Melanocyte of skin (primary cell): ENCODE data around the gene IGSF6. TPM values are rescaled to one million over a fixed set of nuclear protein-coding genes. Genes with fewer than 3 reads are reported as not detected.

Experiments
- small RNA-seq, 2 donors: library from RNA; depleted of rRNA; stranded (forward); fragments of <200 nt; gene quantifications; one replicate each; pipeline ENCODE3, GENCODE V24; 2012
- total RNA-seq, 2 donors: library from RNA; depleted of rRNA; stranded (reverse); fragments of >200 nt; gene quantifications; 2 replicates each; pipeline ENCODE4 v1.2.3, GENCODE V29; 2012

The IGSF6 gene
- under 1 TPM in 1 of 2 donors, not detected in 1; under 0.01 TPM for total RNA-seq

GRCh38 chr16:21652453-21652852 is at the start of gene IGSF6:
TSS of gene IGSF6 (minus strand) at chr16:21652608. CDS start at chr16:21652598, 10 bp downstream.

GRCh38 chr16:21663889-21664647 is 11.7 kb upstream of the IGSF6 start, which contains the start of gene OTOA:
TSS of gene OTOA (plus strand) at chr16:21663968. CDS start at chr16:21678515, 14,547 bp downstream.

GRCh38 chr16:21599122-21600030 is 53.0 kb downstream of the IGSF6 start, which contains the start of gene METTL9:
TSS of gene METTL9 (plus strand) at chr16:21599577. CDS start at chr16:21599734, 157 bp downstream.

Small RNA genes lying within 50 kb of the gene (small RNA-seq; reads per million reads assigned to genes)
- 3.1 reads per million in 2 donors for gene RNU6-1005P
- 0 reads per million in 2 donors for gene RNU6-196P

Other genes with a start within 250 kb of the IGSF6 start
- 100 to 1,000 TPM; 149 to 182 TPM for gene METTL9, start 53.0 kb downstream of the IGSF6 start, total RNA-seq
- under 1 TPM; under 0.01 TPM for gene OTOA, start 11.4 kb upstream of the IGSF6 start, total RNA-seq
- gene NPIPB4, start 205.1 kb upstream of the IGSF6 start, total RNA-seq = 10 to 100 TPM; 36.5 to 54.6 TPM